DOHH2 (cell line): ENCODE data around the gene ZNF785.

ENCODE experiments used
- H3F3A ChIP-seq: fragments of 200-600 bp; sonication (generic), shearing (Covaris generic); 2 replicates; pipeline ENCODE4 v1.6.0; 2016; ENCODE audit warnings: antibody characterized with exemption, mild to moderate bottlenecking; ENCODE audit not compliant: control insufficient read depth, insufficient read depth
- H3K27ac ChIP-seq: fragments of 200-600 bp; sonication (generic); 2 replicates; pipeline ENCODE4 v1.5.1; 2014; ENCODE audit warnings: low read depth, mild to moderate bottlenecking, low read length, moderate library complexity
- H3K27me3 ChIP-seq: fragments of 200-600 bp; sonication (generic); 2 replicates; pipeline ENCODE4 v1.6.1; 2014; ENCODE audit warnings: mild to moderate bottlenecking, low read length, mixed read lengths; ENCODE audit not compliant: control insufficient read depth
- H3K36me3 ChIP-seq: fragments of 200-600 bp; sonication (generic); 2 replicates; pipeline ENCODE4 v1.6.1; 2014; ENCODE audit warnings: mild to moderate bottlenecking, low read length, moderate library complexity, mixed read lengths; ENCODE audit not compliant: control insufficient read depth
- H3K4me1 ChIP-seq: fragments of 200-600 bp; sonication (generic); 2 replicates; pipeline ENCODE4 v1.6.1; 2014; ENCODE audit warnings: mild to moderate bottlenecking, low read length, mixed read lengths; ENCODE audit not compliant: control insufficient read depth
- H3K4me2 ChIP-seq: fragments of 200-600 bp; sonication (generic); 2 replicates; pipeline ENCODE4 v1.6.0; 2014; ENCODE audit warnings: mild to moderate bottlenecking, low read length, moderate library complexity
- H3K4me3 ChIP-seq: fragments of 200-600 bp; sonication (generic); 2 replicates; pipeline ENCODE4 v1.5.1; 2014; ENCODE audit warnings: mild to moderate bottlenecking, low read length, mixed read lengths
- H3K79me2 ChIP-seq: fragments of 200-600 bp; sonication (generic); 2 replicates; pipeline ENCODE4 v1.6.1; 2014; ENCODE audit warnings: mild to moderate bottlenecking, low read length, mixed read lengths; ENCODE audit not compliant: control insufficient read depth
- H3K9me2 ChIP-seq: fragments of 200-600 bp; sonication (generic); replicated peaks from 2 replicates; pipeline ENCODE4 v1.6.1; 2014; ENCODE audit warnings: mild to moderate bottlenecking, low read length, mixed read lengths; ENCODE audit not compliant: control insufficient read depth
- H3K9me3 ChIP-seq: fragments of 200-600 bp; sonication (generic); 2 replicates; pipeline ENCODE4 v1.6.1; 2014; ENCODE audit warnings: antibody characterized with exemption, low read length, mixed read lengths; ENCODE audit not compliant: control insufficient read depth, insufficient read depth
- H4K20me1 ChIP-seq: fragments of 200-600 bp; sonication (generic); 2 replicates; pipeline ENCODE4 v1.6.0; 2014; ENCODE audit warnings: low read depth, mild to moderate bottlenecking, antibody characterized with exemption, low read length, moderate library complexity; ENCODE audit not compliant: control insufficient read depth, insufficient read depth
- CTCF ChIP-seq: fragments of 200-600 bp; sonication (generic); IDR thresholded peaks from one replicate; pipeline ENCODE4 v1.5.1; 2014; ENCODE audit warnings: antibody characterized with exemption, mild to moderate bottlenecking, low read depth, low read length; ENCODE audit not compliant: poor library complexity, severe bottlenecking
- EZH2phosphoT487 ChIP-seq: fragments of 200-600 bp; sonication (generic); IDR thresholded peaks from 2 replicates; pipeline ENCODE4 v1.6.1; 2017; ENCODE audit warnings: borderline replicate concordance, mild to moderate bottlenecking, antibody characterized with exemption, low read length, moderate library complexity, mixed read lengths

Gene ZNF785

GRCh38 chr16:30581457-30581856, 4.0 kb downstream of the ZNF785 start:
- H3K79me2 ChIP-seq: peaks cover 68% of the 10 kb centered on the region
- H3K36me3 ChIP-seq: peaks cover 53% of the 10 kb centered on the region
- H3K4me2 ChIP-seq: no peak overlapping the region; the same call in 1 of the 2 replicates
- no peaks in the 10 kb centered on the region for H3F3A ChIP-seq
- H3K9me2 ChIP-seq: no peaks in the 10 kb centered on the region
- no peaks in the 10 kb centered on the region for H3K27me3 ChIP-seq
- no peaks in the 10 kb centered on the region for H4K20me1 ChIP-seq
- no peak overlapping the region for H3K27ac ChIP-seq
- TF ChIP-seq CTCF: no peak
- TF ChIP-seq EZH2phosphoT487: no peak
- peaks cover 21% of the 10 kb centered on the region for H3K4me1 ChIP-seq
- no peak overlapping the region for H3K4me3 ChIP-seq
- no peaks in the 10 kb centered on the region for H3K9me3 ChIP-seq

- Histone ChIP-seq H3K9me3 (no peaks in the 10 kb centered on the region), H3F3A (no peaks in the 10 kb centered on the region; the same call in 1 of the 2 replicates), H3K4me2 (peak overlapping the region; percentile 15; the same call in 1 of the 2 replicates), H4K20me1 (no peaks in the 10 kb centered on the region), H3K36me3 (peaks cover 25% of the 10 kb centered on the region), H3K9me2 (no peaks in the 10 kb centered on the region), H3K4me1 (peaks cover 23% of the 10 kb centered on the region), H3K4me3 (0 out of 2 replicates have a peak overlapping the region, but pooled peaks have one; percentile 0), H3K27me3 (no peaks in the 10 kb centered on the region), H3K79me2 (peaks cover 67% of the 10 kb centered on the region), H3K27ac (no peak overlapping the region)
- TF ChIP-seq CTCF: no peak
- no peak for TF ChIP-seq EZH2phosphoT487
Measured at GRCh38 chr16:30574678-30575077, 10.8 kb downstream of the ZNF785 start.

GRCh38 chr16:30571445-30572322, 13.8 kb downstream of the ZNF785 start, which contains the start of gene ZNF688:
TSS of gene ZNF688 (minus strand) at chr16:30571714. CDS start at chr16:30571629, 85 bp downstream.
- peaks cover 5% of the 10 kb centered on the region for H3K36me3 ChIP-seq
- no peak for TF ChIP-seq EZH2phosphoT487
- no peak for TF ChIP-seq CTCF
- H3K4me3 ChIP-seq: peak within 1 kb of the TSS; percentile 81
- H3K27ac ChIP-seq: peak within 1 kb of the TSS; percentile 80
- H4K20me1 ChIP-seq: no peaks in the 10 kb centered on the region
- peaks cover 49% of the 10 kb centered on the region for H3K4me1 ChIP-seq
- H3K9me2 ChIP-seq: no peaks in the 10 kb centered on the region
- H3K9me3 ChIP-seq: no peaks in the 10 kb centered on the region
- H3K79me2 ChIP-seq: peaks cover 48% of the 10 kb centered on the region
- peak within 1 kb of the TSS; percentile 97 for H3K4me2 ChIP-seq
- peaks cover 6% of the 10 kb centered on the region for H3F3A ChIP-seq
- no peaks in the 10 kb centered on the region for H3K27me3 ChIP-seq
